ENCODE data around the gene MSANTD2. TPM values are rescaled to one million over a fixed set of nuclear protein-coding genes. Genes with fewer than 3 reads are reported as not detected.

MSANTD2 gene
- total and polyA plus RNA-seq, 3 donors from 2014 or later, result 7.4 to 19.1 (median 11.3) TPM

GRCh38 chr11:124727474-124727873, 72.7 kb downstream of the MSANTD2 start:
- Histone ChIP-seq H3K27ac (no peak overlapping the region), H3K4me1 (peaks cover 11% of the 10 kb centered on the region), H3K4me3 (no peak overlapping the region), H3K27me3 (no peaks in the 10 kb centered on the region), H3K36me3 (ENCODE audit: low read depth, missing control alignments) (no peaks in the 10 kb centered on the region), H3K9me3 (no peaks in the 10 kb centered on the region)
- no peak for DNase-seq
- 82 to 89% methylated on average over 4 of the region's 4 CpGs for WGBS, 2 donors
- no peak for TF ChIP-seq CTCF (IDR thresholded peaks at IDR 0.05)
- TF ChIP-seq POLR2A (IDR thresholded peaks at IDR 0.05), result no peak
- intact Hi-C loops (cut with DNase I; ENCODE audit: low total_unique reads), result no loop called here

- no peak for TF ChIP-seq POLR2A (IDR thresholded peaks at IDR 0.05)
- TF ChIP-seq CTCF (IDR thresholded peaks at IDR 0.05), result no peak
- intact Hi-C loops (cut with DNase I; ENCODE audit: low total_unique reads), result no loop called here
- Histone ChIP-seq H3K4me3 (no peak overlapping the region), H3K27ac (no peak overlapping the region), H3K4me1 (peaks cover 11% of the 10 kb centered on the region), H3K36me3 (ENCODE audit: low read depth, missing control alignments) (no peaks in the 10 kb centered on the region), H3K9me3 (no peaks in the 10 kb centered on the region), H3K27me3 (no peaks in the 10 kb centered on the region)
- 22 to 43% methylated on average over 6 of the region's 6 CpGs for WGBS, 2 donors
- DNase-seq, result no peak
These were observed 74.5 kb downstream of the MSANTD2 start for GRCh38 chr11:124725719-124726105.

DNA sequence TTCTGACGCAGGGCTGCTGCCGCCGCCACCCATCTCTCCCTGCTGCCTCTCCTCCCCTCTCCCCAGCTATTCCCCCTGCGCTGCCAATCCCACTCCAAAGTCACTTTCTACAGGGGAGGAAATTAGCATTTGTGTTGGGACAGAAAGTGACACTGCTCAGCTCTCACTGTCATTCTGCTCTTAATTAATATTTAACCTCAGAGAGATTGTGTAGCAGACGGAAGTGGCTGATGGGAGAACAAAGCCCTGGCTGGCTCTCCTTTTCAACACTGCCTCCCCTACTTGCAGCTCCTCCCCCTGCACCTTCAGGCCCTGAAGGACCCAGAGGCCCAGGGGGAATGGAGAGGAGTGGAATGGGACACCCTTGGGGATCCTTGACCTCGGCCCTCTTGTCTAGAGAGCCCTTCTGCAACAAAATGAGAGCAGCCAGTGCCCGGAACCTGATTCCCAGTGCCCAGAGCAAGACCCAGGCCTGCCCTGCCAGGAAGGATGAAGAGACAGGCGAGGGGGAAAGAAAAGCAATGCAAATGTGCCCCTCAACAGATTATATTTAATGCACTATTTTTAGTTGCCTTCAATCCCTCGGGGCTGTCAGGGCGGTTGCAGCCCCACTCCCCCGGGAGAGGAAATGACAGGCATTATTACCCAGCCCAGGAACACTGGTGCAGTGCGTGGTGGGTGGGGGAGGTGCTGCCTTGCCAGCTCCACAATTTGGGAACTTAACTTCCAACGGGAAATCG, 75.1 kb downstream of the MSANTD2 start:
- Histone ChIP-seq H3K4me3 (no peak overlapping the region), H3K27me3 (no peaks in the 10 kb centered on the region), H3K9me3 (no peaks in the 10 kb centered on the region), H3K36me3 (ENCODE audit: low read depth, missing control alignments) (no peaks in the 10 kb centered on the region), H3K27ac (no peak overlapping the region), H3K4me1 (peaks cover 11% of the 10 kb centered on the region)
- no peak for DNase-seq
- WGBS, 2 donors, result 46 to 55% methylated on average over 14 of the region's 14 CpGs
- TF ChIP-seq POLR2A (IDR thresholded peaks at IDR 0.05) (no peak), CTCF (IDR thresholded peaks at IDR 0.05) (no peak)
- intact Hi-C loops (cut with DNase I; ENCODE audit: low total_unique reads), result no loop called here

- no peak overlapping the region for H3K27ac ChIP-seq
- no peaks in the 10 kb centered on the region for H3K36me3 ChIP-seq (ENCODE audit: low read depth, missing control alignments)
- no peak overlapping the region for H3K4me3 ChIP-seq
- H3K9me3 ChIP-seq, result no peaks in the 10 kb centered on the region
- H3K4me1 ChIP-seq, result peaks cover 11% of the 10 kb centered on the region
- no peak for DNase-seq
- intact Hi-C loops (cut with DNase I; ENCODE audit: low total_unique reads), result no loop called here
- 38 to 40% methylated on average over 6 of the region's 6 CpGs for WGBS, 2 donors
- H3K27me3 ChIP-seq, result no peaks in the 10 kb centered on the region
- TF ChIP-seq CTCF (IDR thresholded peaks at IDR 0.05) (no peak), POLR2A (IDR thresholded peaks at IDR 0.05) (no peak)
These were observed 78.0 kb downstream of the MSANTD2 start for GRCh38 chr11:124722176-124722575.

GRCh38 chr11:124719534-124719933, 80.7 kb downstream of the MSANTD2 start:
- Histone ChIP-seq H3K27me3 (no peaks in the 10 kb centered on the region), H3K4me1 (no peaks in the 10 kb centered on the region), H3K36me3 (ENCODE audit: low read depth, missing control alignments) (no peaks in the 10 kb centered on the region), H3K27ac (no peak overlapping the region), H3K9me3 (no peaks in the 10 kb centered on the region), H3K4me3 (no peak overlapping the region)
- TF ChIP-seq CTCF (IDR thresholded peaks at IDR 0.05) (no peak), POLR2A (IDR thresholded peaks at IDR 0.05) (no peak)
- intact Hi-C loops (cut with DNase I; ENCODE audit: low total_unique reads), result no loop called here
- no peak for DNase-seq
- 41 to 66% methylated on average over 2 of the region's 2 CpGs for WGBS, 2 donors
